ENCODE results near the gene NNT.

DNA sequence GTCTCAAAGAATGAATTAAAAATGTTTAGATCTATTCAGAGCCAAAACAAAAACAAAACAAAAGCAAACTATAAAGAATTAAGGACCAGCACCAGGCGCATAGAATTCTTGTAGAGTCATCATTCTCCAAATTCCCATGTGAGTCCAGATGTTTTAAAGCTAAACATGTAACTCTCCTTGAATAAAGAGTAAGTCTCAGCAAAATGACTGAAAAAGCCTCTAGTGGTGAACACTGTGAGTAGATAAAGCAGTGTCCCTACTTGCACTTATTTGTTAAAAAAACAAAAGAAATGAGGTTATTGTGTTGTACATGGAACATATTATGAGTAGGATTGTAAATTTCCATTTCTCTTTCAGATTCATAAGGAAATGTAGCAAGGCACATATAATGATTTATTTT lies 44.0 kb downstream of the NNT start:
- TF ChIP-seq EP300 (IDR thresholded peaks at IDR 0.05) = no peak
- TF ChIP-seq POLR2AphosphoS5 (IDR thresholded peaks at IDR 0.05) = no peak
- TF ChIP-seq, protein P1, sequence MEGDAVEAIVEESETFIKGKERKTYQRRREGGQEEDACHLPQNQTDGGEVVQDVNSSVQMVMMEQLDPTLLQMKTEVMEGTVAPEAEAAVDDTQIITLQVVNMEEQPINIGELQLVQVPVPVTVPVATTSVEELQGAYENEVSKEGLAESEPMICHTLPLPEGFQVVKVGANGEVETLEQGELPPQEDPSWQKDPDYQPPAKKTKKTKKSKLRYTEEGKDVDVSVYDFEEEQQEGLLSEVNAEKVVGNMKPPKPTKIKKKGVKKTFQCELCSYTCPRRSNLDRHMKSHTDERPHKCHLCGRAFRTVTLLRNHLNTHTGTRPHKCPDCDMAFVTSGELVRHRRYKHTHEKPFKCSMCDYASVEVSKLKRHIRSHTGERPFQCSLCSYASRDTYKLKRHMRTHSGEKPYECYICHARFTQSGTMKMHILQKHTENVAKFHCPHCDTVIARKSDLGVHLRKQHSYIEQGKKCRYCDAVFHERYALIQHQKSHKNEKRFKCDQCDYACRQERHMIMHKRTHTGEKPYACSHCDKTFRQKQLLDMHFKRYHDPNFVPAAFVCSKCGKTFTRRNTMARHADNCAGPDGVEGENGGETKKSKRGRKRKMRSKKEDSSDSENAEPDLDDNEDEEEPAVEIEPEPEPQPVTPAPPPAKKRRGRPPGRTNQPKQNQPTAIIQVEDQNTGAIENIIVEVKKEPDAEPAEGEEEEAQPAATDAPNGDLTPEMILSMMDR (IDR thresholded peaks at IDR 0.05) = no peak
- TF ChIP-seq POLR2A (IDR thresholded peaks at IDR 0.05) = no peak
